Activated gamma-delta T cell treated with anti-CD3 and anti-CD28 coated beads, Interleukin-2, amount 50 U/mL, for 16 hours (primary cell): ENCODE data around the gene SGK1.
"Not testable (repeated sequence)": the region's sequence is repeated elsewhere in the genome, so short reads cannot be mapped to it uniquely, and the experiment has no call there.

ENCODE experiments used
- DNase-seq: peaks from one replicate; pipeline ENCODE4 v3.0.0-alpha.2; 2020; ENCODE audit warnings: low read depth

The SGK1 gene

GRCh38 chr6:134304381-134304780, 13.5 kb downstream of the SGK1 start:
- not testable (repeated sequence) for DNase-seq

GRCh38 chr6:134303891-134304290, 14.0 kb downstream of the SGK1 start:
- no peak for DNase-seq

- no peak for DNase-seq
These were observed 18.7 kb downstream of the SGK1 start for GRCh38 chr6:134299236-134299635.

GRCh38 chr6:134296762-134297161, 21.1 kb downstream of the SGK1 start:
- DNase-seq = no peak

GRCh38 chr6:134295953-134296553, 21.9 kb downstream of the SGK1 start:
- DNase-seq = no peak

GRCh38 chr6:134293659-134294161, 24.2 kb downstream of the SGK1 start:
- DNase-seq = no peak

- DNase-seq = no peak
These were observed 26.8 kb downstream of the SGK1 start for GRCh38 chr6:134291156-134291555.

- DNase-seq = no peak
These were observed 28.7 kb downstream of the SGK1 start for GRCh38 chr6:134289204-134289575.

- DNase-seq = no peak
These were observed 29.2 kb downstream of the SGK1 start for GRCh38 chr6:134288538-134289203.

- no peak for DNase-seq
These were observed 29.9 kb downstream of the SGK1 start for GRCh38 chr6:134287859-134288537.

- DNase-seq = no peak
These were observed 35.1 kb downstream of the SGK1 start for GRCh38 chr6:134282816-134283215.

GRCh38 chr6:134281388-134281787, 36.5 kb downstream of the SGK1 start:
- DNase-seq = no peak

GRCh38 chr6:134278000-134278399, 39.9 kb downstream of the SGK1 start:
- no peak for DNase-seq

- peak; percentile 1 for DNase-seq
These were observed 41.0 kb downstream of the SGK1 start for GRCh38 chr6:134276891-134277377.

- no peak for DNase-seq
These were observed 45.5 kb downstream of the SGK1 start for GRCh38 chr6:134272374-134272773.

GRCh38 chr6:134267917-134268361, 50.0 kb downstream of the SGK1 start:
- DNase-seq = no peak

- no peak for DNase-seq
These were observed 51.1 kb downstream of the SGK1 start for GRCh38 chr6:134266776-134267175.

GRCh38 chr6:134261766-134262165, 56.1 kb downstream of the SGK1 start:
- no peak for DNase-seq

GRCh38 chr6:134258849-134259306, 59.0 kb downstream of the SGK1 start:
- DNase-seq = no peak

GRCh38 chr6:134257516-134257915, 60.4 kb downstream of the SGK1 start:
- DNase-seq = no peak

- DNase-seq = no peak
These were observed 61.0 kb downstream of the SGK1 start for GRCh38 chr6:134256862-134257261.

GRCh38 chr6:134255280-134255679, 62.6 kb downstream of the SGK1 start:
- not testable (repeated sequence) for DNase-seq

- DNase-seq = no peak
These were observed 63.8 kb downstream of the SGK1 start for GRCh38 chr6:134254118-134254517.
